NCI-H1930 (cell line): ENCODE measurements around the gene SLC66A1.

ENCODE experiments used
- DNase-seq, 2 experiments: peaks; one replicate each; lab custom pipeline; 2025; lab: John Stamatoyannopoulos, UW

Gene SLC66A1

GRCh38 chr1:19363536-19364152 is 51.5 kb downstream of the SLC66A1 start:
- no peak for DNase-seq

- DNase-seq, result no peak
These were observed 53.6 kb downstream of the SLC66A1 start for GRCh38 chr1:19365721-19366120.

- no peak for DNase-seq
These were observed 54.7 kb downstream of the SLC66A1 start for GRCh38 chr1:19366599-19367536.

- DNase-seq, result no peak
These were observed 55.5 kb downstream of the SLC66A1 start for GRCh38 chr1:19367584-19368041.

- DNase-seq, result no peak
These were observed 55.9 kb downstream of the SLC66A1 start for GRCh38 chr1:19368050-19368449.

- DNase-seq, result no peak
These were observed 56.8 kb downstream of the SLC66A1 start for GRCh38 chr1:19368964-19369363.

- no peak for DNase-seq
These were observed 57.4 kb downstream of the SLC66A1 start for GRCh38 chr1:19369396-19370090.

- no peak for DNase-seq
These were observed 58.5 kb downstream of the SLC66A1 start for GRCh38 chr1:19370453-19371170.

GRCh38 chr1:19371226-19372135 is 59.4 kb downstream of the SLC66A1 start:
- DNase-seq, result no peak

- no peak for DNase-seq
These were observed 60.0 kb downstream of the SLC66A1 start for GRCh38 chr1:19372136-19372514.

- DNase-seq, result no peak
These were observed 60.5 kb downstream of the SLC66A1 start for GRCh38 chr1:19372602-19373001.

- DNase-seq, result no peak
These were observed 61.3 kb downstream of the SLC66A1 start for GRCh38 chr1:19373211-19374082.

- no peak for DNase-seq
These were observed 62.1 kb downstream of the SLC66A1 start for GRCh38 chr1:19374083-19374801.

GRCh38 chr1:19374926-19375325 is 62.8 kb downstream of the SLC66A1 start:
- DNase-seq, result no peak

GRCh38 chr1:19375631-19376400 is 63.7 kb downstream of the SLC66A1 start:
- no peak for DNase-seq

- DNase-seq, result no peak
These were observed 64.6 kb downstream of the SLC66A1 start for GRCh38 chr1:19376428-19377372.
